ENCODE data around the gene NAXE. TPM values are rescaled to one million over a fixed set of nuclear protein-coding genes. Genes with fewer than 3 reads are reported as not detected.
A peak's percentile ranks its signal among the peaks of the same experiment; 100 is the strongest.

NAXE gene
- total RNA-seq, 1 donor from 2014 or later, result 48.5 TPM

GRCh38 chr1:156624814-156625435, 33.3 kb downstream of the NAXE start:
- no peaks in the 10 kb centered on the region for H4K20me1 ChIP-seq (ENCODE audit: insufficient read depth, low read length)
- no peak overlapping the region for H3K4me3 ChIP-seq (ENCODE audit: insufficient read depth, low read depth, low read length)
- no peak overlapping the region for H2AFZ ChIP-seq (ENCODE audit: low read depth, low read length)
- Mint-ChIP-seq H3K36me3 (ENCODE audit: low read depth, unreplicated experiment) (no peaks in the 10 kb centered on the region), H3K4me3 (ENCODE audit: unreplicated experiment) (no peak overlapping the region), H3K27ac (ENCODE audit: unreplicated experiment) (no peak overlapping the region), H3K4me1 (ENCODE audit: low read depth, unreplicated experiment) (peaks cover 3% of the 10 kb centered on the region), H3K9me3 (ENCODE audit: unreplicated experiment) (no peaks in the 10 kb centered on the region), H3K27me3 (ENCODE audit: low read depth, unreplicated experiment) (peaks cover 60% of the 10 kb centered on the region)
- DNase-seq (ENCODE audit: low read depth), result no peak
- H3K4me2 ChIP-seq (ENCODE audit: low read length), result peak overlapping the region; percentile 82
- peaks cover 6% of the 10 kb centered on the region for H3K4me1 ChIP-seq (ENCODE audit: insufficient read depth, low read length)
- no peak overlapping the region for H3K9ac ChIP-seq (ENCODE audit: low read length)
- TF ChIP-seq EZH2 (IDR thresholded peaks at IDR 0.05; ENCODE audit: insufficient read depth, low read length) (peak; percentile 92), CTCF (IDR thresholded peaks at IDR 0.05; ENCODE audit: insufficient read depth, low read depth, low read length) (no peak)
- no peak for FAIRE-seq
- no peak overlapping the region for H3K27ac ChIP-seq (ENCODE audit: low read depth, low read length)
- no peaks in the 10 kb centered on the region for H3K9me3 ChIP-seq (ENCODE audit: insufficient read depth, low read depth, low read length)
- H3K79me2 ChIP-seq (ENCODE audit: insufficient read depth, low read length), result no peaks in the 10 kb centered on the region
- H3K36me3 ChIP-seq (ENCODE audit: insufficient read depth, low read length), result no peaks in the 10 kb centered on the region
- peaks cover 50% of the 10 kb centered on the region for H3K27me3 ChIP-seq (ENCODE audit: insufficient read depth, low read length)

GRCh38 chr1:156625436-156626078, 34.0 kb downstream of the NAXE start:
- Histone ChIP-seq H3K27me3 (ENCODE audit: insufficient read depth, low read length) (peaks cover 46% of the 10 kb centered on the region), H4K20me1 (ENCODE audit: insufficient read depth, low read length) (no peaks in the 10 kb centered on the region), H3K79me2 (ENCODE audit: insufficient read depth, low read length) (no peaks in the 10 kb centered on the region), H3K36me3 (ENCODE audit: insufficient read depth, low read length) (no peaks in the 10 kb centered on the region), H3K4me1 (ENCODE audit: insufficient read depth, low read length) (peaks cover 6% of the 10 kb centered on the region), H3K4me3 (ENCODE audit: insufficient read depth, low read depth, low read length) (no peak overlapping the region), H2AFZ (ENCODE audit: low read depth, low read length) (no peak overlapping the region), H3K9me3 (ENCODE audit: insufficient read depth, low read depth, low read length) (no peaks in the 10 kb centered on the region), H3K27ac (ENCODE audit: low read depth, low read length) (no peak overlapping the region), H3K4me2 (ENCODE audit: low read length) (peak overlapping the region; percentile 73), H3K9ac (ENCODE audit: low read length) (no peak overlapping the region)
- H3K36me3 Mint-ChIP-seq (ENCODE audit: low read depth, unreplicated experiment), result no peaks in the 10 kb centered on the region
- H3K27ac Mint-ChIP-seq (ENCODE audit: unreplicated experiment), result no peak overlapping the region
- TF ChIP-seq EZH2 (IDR thresholded peaks at IDR 0.05; ENCODE audit: insufficient read depth, low read length), result peak; percentile 98
- TF ChIP-seq CTCF (IDR thresholded peaks at IDR 0.05; ENCODE audit: insufficient read depth, low read depth, low read length), result peak; percentile 66
- peaks cover 3% of the 10 kb centered on the region for H3K4me1 Mint-ChIP-seq (ENCODE audit: low read depth, unreplicated experiment)
- H3K9me3 Mint-ChIP-seq (ENCODE audit: unreplicated experiment), result no peaks in the 10 kb centered on the region
- H3K4me3 Mint-ChIP-seq (ENCODE audit: unreplicated experiment), result peak overlapping the region; percentile 73
- no peak for FAIRE-seq
- peaks cover 58% of the 10 kb centered on the region for H3K27me3 Mint-ChIP-seq (ENCODE audit: low read depth, unreplicated experiment)
- no peak for DNase-seq (ENCODE audit: low read depth)

GRCh38 chr1:156626079-156626438, 34.5 kb downstream of the NAXE start:
- H3K36me3 ChIP-seq (ENCODE audit: insufficient read depth, low read length), result no peaks in the 10 kb centered on the region
- H3K79me2 ChIP-seq (ENCODE audit: insufficient read depth, low read length), result no peaks in the 10 kb centered on the region
- FAIRE-seq (no peak), DNase-seq (ENCODE audit: low read depth) (no peak)
- no peak overlapping the region for H3K9ac ChIP-seq (ENCODE audit: low read length)
- no peaks in the 10 kb centered on the region for H3K36me3 Mint-ChIP-seq (ENCODE audit: low read depth, unreplicated experiment)
- H3K27ac ChIP-seq (ENCODE audit: low read depth, low read length), result no peak overlapping the region
- no peak overlapping the region for H2AFZ ChIP-seq (ENCODE audit: low read depth, low read length)
- no peak overlapping the region for H3K4me2 ChIP-seq (ENCODE audit: low read length)
- TF ChIP-seq EZH2 (IDR thresholded peaks at IDR 0.05; ENCODE audit: insufficient read depth, low read length), result no peak
- TF ChIP-seq CTCF (IDR thresholded peaks at IDR 0.05; ENCODE audit: insufficient read depth, low read depth, low read length), result no peak
- H4K20me1 ChIP-seq (ENCODE audit: insufficient read depth, low read length), result no peaks in the 10 kb centered on the region
- no peak overlapping the region for H3K4me3 ChIP-seq (ENCODE audit: insufficient read depth, low read depth, low read length)
- no peaks in the 10 kb centered on the region for H3K9me3 Mint-ChIP-seq (ENCODE audit: unreplicated experiment)
- peaks cover 59% of the 10 kb centered on the region for H3K27me3 Mint-ChIP-seq (ENCODE audit: low read depth, unreplicated experiment)
- H3K4me3 Mint-ChIP-seq (ENCODE audit: unreplicated experiment), result peak overlapping the region; percentile 73
- peaks cover 46% of the 10 kb centered on the region for H3K27me3 ChIP-seq (ENCODE audit: insufficient read depth, low read length)
- no peaks in the 10 kb centered on the region for H3K9me3 ChIP-seq (ENCODE audit: insufficient read depth, low read depth, low read length)
- no peak overlapping the region for H3K27ac Mint-ChIP-seq (ENCODE audit: unreplicated experiment)
- H3K4me1 Mint-ChIP-seq (ENCODE audit: low read depth, unreplicated experiment), result peaks cover 3% of the 10 kb centered on the region
- peaks cover 6% of the 10 kb centered on the region for H3K4me1 ChIP-seq (ENCODE audit: insufficient read depth, low read length)
